Activated T-cell treated with anti-CD3 and anti-CD28 coated beads, Interleukin-2, amount 50 U/mL, for 24 hours (primary cell): Measurements from ENCODE around the gene PIGQ.

Experiments
- DNase-seq: peaks from one replicate; pipeline ENCODE4 v3.0.0-alpha.2; 2020
- H3K27ac Mint-ChIP-seq: 2 replicates; pipeline ENCODE4 v1.8.0; 2020; ENCODE audit warnings: mild to moderate bottlenecking, mixed read lengths
- H3K27me3 Mint-ChIP-seq: 2 replicates; pipeline ENCODE4 v1.8.0; 2020; ENCODE audit warnings: mixed read lengths
- H3K36me3 Mint-ChIP-seq: 2 replicates; pipeline ENCODE4 v1.8.0; 2020; ENCODE audit warnings: low read depth, mixed read lengths
- H3K4me1 Mint-ChIP-seq: 2 replicates; pipeline ENCODE4 v1.8.0; 2020; ENCODE audit warnings: low read depth, mixed read lengths
- H3K4me3 Mint-ChIP-seq: 2 replicates; pipeline ENCODE4 v1.8.0; 2020; ENCODE audit warnings: mild to moderate bottlenecking, moderate library complexity, mixed read lengths
- H3K9me3 Mint-ChIP-seq: 2 replicates; pipeline ENCODE4 v1.8.0; 2020; ENCODE audit warnings: mixed read lengths

PIGQ gene

DNA sequence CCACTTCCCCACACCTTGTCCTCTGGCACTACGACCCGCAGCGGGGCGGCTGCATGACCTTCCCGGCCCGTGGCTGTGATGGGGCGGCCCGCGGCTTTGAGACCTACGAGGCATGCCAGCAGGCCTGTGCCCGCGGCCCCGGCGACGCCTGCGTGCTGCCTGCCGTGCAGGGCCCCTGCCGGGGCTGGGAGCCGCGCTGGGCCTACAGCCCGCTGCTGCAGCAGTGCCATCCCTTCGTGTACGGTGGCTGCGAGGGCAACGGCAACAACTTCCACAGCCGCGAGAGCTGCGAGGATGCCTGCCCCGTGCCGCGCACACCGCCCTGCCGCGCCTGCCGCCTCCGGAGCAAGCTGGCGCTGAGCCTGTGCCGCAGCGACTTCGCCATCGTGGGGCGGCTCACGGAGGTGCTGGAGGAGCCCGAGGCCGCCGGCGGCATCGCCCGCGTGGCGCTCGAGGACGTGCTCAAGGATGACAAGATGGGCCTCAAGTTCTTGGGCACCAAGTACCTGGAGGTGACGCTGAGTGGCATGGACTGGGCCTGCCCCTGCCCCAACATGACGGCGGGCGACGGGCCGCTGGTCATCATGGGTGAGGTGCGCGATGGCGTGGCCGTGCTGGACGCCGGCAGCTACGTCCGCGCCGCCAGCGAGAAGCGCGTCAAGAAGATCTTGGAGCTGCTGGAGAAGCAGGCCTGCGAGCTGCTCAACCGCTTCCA lies 63.7 kb downstream of the PIGQ start:
- Mint-ChIP-seq H3K9me3 (no peaks in the 10 kb centered on the region), H3K27me3 (no peaks in the 10 kb centered on the region), H3K4me1 (peaks cover 15% of the 10 kb centered on the region), H3K4me3 (no peak overlapping the region), H3K27ac (no peak overlapping the region), H3K36me3 (peaks cover 23% of the 10 kb centered on the region)
- no peak for DNase-seq
